ENCODE measurements around the gene PDCD4. TPM values are rescaled to one million over a fixed set of nuclear protein-coding genes. Genes with fewer than 3 reads are reported as not detected.

Gene PDCD4
- total RNA-seq, 1 experiment from 2014 or later: 32.7 TPM

DNA sequence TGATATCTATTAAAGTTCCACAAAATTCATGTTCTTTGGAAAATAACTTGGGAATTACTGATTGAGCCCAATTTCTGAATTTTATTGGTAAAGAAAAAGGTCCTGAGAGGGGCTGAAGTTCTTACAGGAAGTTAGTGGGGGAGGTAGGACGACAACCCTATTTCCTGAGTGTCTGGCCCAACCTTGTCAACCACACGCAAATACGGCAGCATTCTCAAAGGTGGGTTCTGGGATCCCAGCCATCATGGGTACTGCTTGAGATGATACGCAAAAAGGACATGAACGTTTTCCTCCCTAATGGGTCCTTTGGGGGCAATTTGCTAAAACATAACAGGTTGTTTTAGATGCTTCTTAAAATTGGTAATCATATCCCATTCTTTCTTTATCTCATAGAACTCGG lies 2.7 kb upstream of the PDCD4 start (continued):
- TF ChIP-seq, protein P1, sequence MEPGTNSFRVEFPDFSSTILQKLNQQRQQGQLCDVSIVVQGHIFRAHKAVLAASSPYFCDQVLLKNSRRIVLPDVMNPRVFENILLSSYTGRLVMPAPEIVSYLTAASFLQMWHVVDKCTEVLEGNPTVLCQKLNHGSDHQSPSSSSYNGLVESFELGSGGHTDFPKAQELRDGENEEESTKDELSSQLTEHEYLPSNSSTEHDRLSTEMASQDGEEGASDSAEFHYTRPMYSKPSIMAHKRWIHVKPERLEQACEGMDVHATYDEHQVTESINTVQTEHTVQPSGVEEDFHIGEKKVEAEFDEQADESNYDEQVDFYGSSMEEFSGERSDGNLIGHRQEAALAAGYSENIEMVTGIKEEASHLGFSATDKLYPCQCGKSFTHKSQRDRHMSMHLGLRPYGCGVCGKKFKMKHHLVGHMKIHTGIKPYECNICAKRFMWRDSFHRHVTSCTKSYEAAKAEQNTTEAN (CRISPR knock-in tag; IDR thresholded peaks at IDR 0.05): no peak
- TF ChIP-seq, protein P2, sequence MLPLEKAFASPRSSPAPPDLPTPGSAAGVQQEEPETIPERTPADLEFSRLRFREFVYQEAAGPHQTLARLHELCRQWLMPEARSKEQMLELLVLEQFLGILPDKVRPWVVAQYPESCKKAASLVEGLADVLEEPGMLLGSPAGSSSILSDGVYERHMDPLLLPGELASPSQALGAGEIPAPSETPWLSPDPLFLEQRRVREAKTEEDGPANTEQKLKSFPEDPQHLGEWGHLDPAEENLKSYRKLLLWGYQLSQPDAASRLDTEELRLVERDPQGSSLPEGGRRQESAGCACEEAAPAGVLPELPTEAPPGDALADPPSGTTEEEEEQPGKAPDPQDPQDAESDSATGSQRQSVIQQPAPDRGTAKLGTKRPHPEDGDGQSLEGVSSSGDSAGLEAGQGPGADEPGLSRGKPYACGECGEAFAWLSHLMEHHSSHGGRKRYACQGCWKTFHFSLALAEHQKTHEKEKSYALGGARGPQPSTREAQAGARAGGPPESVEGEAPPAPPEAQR (CRISPR knock-in tag; IDR thresholded peaks at IDR 0.05): no peak
- TF ChIP-seq NR3C1 (CRISPR knock-in tag; conservative IDR thresholded peaks at IDR 0.05; ENCODE audit: low read depth): no peak
- TF ChIP-seq ZNF263 (CRISPR knock-in tag; IDR thresholded peaks at IDR 0.05; ENCODE audit: low read depth): no peak
- TF ChIP-seq, protein P3, sequence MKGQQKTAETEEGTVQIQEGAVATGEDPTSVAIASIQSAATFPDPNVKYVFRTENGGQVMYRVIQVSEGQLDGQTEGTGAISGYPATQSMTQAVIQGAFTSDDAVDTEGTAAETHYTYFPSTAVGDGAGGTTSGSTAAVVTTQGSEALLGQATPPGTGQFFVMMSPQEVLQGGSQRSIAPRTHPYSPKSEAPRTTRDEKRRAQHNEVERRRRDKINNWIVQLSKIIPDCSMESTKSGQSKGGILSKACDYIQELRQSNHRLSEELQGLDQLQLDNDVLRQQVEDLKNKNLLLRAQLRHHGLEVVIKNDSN (CRISPR knock-in tag; IDR thresholded peaks at IDR 0.05): no peak
- no peak for TF ChIP-seq NFE2L1 (CRISPR knock-in tag; IDR thresholded peaks at IDR 0.05)
- TF ChIP-seq RORB (CRISPR knock-in tag; IDR thresholded peaks at IDR 0.05): no peak
- TF ChIP-seq ZNF121 (CRISPR knock-in tag; IDR thresholded peaks at IDR 0.05): no peak

DNA sequence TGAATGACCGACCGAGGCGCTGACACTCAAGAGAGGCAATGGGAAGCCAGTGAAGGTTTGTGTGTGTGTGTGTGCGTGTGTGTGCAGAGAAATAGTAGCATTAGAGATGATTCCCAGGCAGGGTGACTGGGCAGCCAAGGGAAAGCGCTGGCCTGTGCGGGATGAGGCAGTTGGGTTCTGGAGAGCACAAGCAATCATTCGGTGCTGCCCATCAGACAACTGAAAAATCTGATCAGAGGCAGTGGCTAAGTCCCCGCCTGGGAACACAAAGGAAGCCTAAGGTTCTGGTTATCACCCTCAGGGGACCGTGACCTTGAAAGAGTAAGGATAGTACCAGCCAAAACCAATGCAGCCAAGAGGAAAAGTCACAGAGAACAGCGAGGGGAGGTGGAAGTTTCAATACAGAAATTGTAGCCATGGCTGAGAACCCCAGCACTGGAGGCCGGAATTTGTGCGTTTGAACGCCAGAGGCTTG lies 868 bp upstream of the PDCD4 start:
- Mint-ChIP-seq H3K27ac (peak overlapping the region; percentile 97), H3K4me1 (peaks cover 30% of the 10 kb centered on the region), H3K4me3 (peak overlapping the region; percentile 82), H3K36me3 (no peaks in the 10 kb centered on the region), H3K9me3 (no peaks in the 10 kb centered on the region), H3K27me3 (ENCODE audit: low read depth) (no peaks in the 10 kb centered on the region)
- ChIA-PET CTCF (interaction anchor here (0.7 to 1.3 kb wide), 6 partner anchors 13 to 124 kb away, joined by 3 to 8 read pairs (median 3); partner anchors contain the start of genes BBIP1 and SHOC2), POLR2A (interaction anchor here (0.6 to 1.3 kb wide), 5 partner anchors 28 to 68 kb away, joined by 3 to 8 read pairs (median 5); partner anchors contain the start of genes BBIP1 and SHOC2)
- TF ChIP-seq RELA (CRISPR knock-in tag; IDR thresholded peaks at IDR 0.05; ENCODE audit: borderline replicate concordance) (no peak), SP1 (CRISPR knock-in tag; conservative IDR thresholded peaks at IDR 0.05) (no peak), NR2C2 (CRISPR knock-in tag; IDR thresholded peaks at IDR 0.05) (no peak), HMGA2 (CRISPR knock-in tag; IDR thresholded peaks at IDR 0.05) (no peak), TEAD1 (CRISPR knock-in tag; IDR thresholded peaks at IDR 0.05) (no peak), TP53 (CRISPR knock-in tag; IDR thresholded peaks at IDR 0.05) (no peak), TCF7 (CRISPR knock-in tag; IDR thresholded peaks at IDR 0.05; ENCODE audit: low read depth) (no peak)
- TF ChIP-seq, protein P4, sequence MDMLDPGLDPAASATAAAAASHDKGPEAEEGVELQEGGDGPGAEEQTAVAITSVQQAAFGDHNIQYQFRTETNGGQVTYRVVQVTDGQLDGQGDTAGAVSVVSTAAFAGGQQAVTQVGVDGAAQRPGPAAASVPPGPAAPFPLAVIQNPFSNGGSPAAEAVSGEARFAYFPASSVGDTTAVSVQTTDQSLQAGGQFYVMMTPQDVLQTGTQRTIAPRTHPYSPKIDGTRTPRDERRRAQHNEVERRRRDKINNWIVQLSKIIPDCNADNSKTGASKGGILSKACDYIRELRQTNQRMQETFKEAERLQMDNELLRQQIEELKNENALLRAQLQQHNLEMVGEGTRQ (CRISPR knock-in tag; IDR thresholded peaks at IDR 0.05): no peak
- DNase-seq (ENCODE audit: low spot score): no peak
- no peak for ATAC-seq

DNA sequence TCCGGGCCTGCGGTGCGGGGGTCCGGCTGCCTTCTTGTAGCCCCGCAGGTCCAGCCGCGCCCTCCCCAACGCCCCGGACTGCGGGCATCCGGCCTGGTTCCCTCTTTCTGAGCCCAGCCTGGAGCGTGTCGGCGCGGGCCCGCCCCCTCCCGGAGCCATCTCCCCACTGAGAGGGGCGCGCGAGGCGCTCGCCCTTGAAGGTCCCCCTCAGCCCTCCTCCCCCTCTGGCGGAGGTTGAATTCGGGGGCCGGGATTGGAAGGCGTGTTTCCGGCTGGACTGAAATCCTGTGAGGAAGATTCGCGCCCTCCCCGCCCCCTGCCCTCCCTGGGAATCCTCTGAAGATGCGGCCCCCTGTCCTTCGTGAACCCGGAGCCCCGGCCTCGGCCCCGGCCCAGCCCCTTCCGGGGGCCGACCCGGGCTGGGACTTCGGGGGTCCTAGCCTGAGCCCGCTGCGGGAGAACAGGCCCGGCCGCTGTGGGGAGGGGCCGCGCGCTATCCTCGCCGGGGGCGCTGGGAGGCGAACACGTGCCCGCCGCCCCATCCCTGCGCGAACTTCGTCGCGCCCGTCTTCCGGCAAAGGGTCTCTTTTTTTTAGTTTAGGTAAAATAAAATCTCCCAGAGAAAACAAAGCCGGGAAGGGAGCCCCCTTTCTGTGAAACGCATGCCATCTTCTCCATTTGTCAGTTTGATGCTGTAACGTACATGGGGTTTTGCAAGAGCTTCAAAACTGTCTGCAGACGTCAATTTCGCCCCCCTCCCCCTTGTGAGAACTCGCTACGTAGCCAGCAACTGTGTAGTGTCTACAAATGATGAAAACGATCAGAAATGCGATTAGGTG lies 636 bp downstream of the PDCD4 start:
- peak; percentile 61 for ATAC-seq
- ChIA-PET POLR2A (interaction anchor here (0.6 to 1.7 kb wide), 10 partner anchors 8 to 567 kb away, joined by 3 to 10 read pairs (median 4); partner anchors contain the start of genes BBIP1 and SHOC2), CTCF (interaction anchor here (0.9 to 1.4 kb wide), 5 partner anchors 22 to 68 kb away, joined by 3 to 8 read pairs (median 4); partner anchors contain the start of genes BBIP1 and SHOC2)
- Mint-ChIP-seq H3K4me3 (peak overlapping the region; percentile 82), H3K27ac (peak overlapping the region; percentile 94), H3K4me1 (peaks cover 29% of the 10 kb centered on the region), H3K27me3 (ENCODE audit: low read depth) (no peaks in the 10 kb centered on the region), H3K36me3 (no peaks in the 10 kb centered on the region), H3K9me3 (no peaks in the 10 kb centered on the region)
- DNase-seq (ENCODE audit: low spot score): peak; percentile 83
- TF ChIP-seq, protein P5, sequence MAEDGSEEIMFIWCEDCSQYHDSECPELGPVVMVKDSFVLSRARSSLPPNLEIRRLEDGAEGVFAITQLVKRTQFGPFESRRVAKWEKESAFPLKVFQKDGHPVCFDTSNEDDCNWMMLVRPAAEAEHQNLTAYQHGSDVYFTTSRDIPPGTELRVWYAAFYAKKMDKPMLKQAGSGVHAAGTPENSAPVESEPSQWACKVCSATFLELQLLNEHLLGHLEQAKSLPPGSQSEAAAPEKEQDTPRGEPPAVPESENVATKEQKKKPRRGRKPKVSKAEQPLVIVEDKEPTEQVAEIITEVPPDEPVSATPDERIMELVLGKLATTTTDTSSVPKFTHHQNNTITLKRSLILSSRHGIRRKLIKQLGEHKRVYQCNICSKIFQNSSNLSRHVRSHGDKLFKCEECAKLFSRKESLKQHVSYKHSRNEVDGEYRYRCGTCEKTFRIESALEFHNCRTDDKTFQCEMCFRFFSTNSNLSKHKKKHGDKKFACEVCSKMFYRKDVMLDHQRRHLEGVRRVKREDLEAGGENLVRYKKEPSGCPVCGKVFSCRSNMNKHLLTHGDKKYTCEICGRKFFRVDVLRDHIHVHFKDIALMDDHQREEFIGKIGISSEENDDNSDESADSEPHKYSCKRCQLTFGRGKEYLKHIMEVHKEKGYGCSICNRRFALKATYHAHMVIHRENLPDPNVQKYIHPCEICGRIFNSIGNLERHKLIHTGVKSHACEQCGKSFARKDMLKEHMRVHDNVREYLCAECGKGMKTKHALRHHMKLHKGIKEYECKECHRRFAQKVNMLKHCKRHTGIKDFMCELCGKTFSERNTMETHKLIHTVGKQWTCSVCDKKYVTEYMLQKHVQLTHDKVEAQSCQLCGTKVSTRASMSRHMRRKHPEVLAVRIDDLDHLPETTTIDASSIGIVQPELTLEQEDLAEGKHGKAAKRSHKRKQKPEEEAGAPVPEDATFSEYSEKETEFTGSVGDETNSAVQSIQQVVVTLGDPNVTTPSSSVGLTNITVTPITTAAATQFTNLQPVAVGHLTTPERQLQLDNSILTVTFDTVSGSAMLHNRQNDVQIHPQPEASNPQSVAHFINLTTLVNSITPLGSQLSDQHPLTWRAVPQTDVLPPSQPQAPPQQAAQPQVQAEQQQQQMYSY (CRISPR knock-in tag; IDR thresholded peaks at IDR 0.05): no peak
- TF ChIP-seq, protein P6, sequence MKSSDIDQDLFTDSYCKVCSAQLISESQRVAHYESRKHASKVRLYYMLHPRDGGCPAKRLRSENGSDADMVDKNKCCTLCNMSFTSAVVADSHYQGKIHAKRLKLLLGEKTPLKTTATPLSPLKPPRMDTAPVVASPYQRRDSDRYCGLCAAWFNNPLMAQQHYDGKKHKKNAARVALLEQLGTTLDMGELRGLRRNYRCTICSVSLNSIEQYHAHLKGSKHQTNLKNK (CRISPR knock-in tag; IDR thresholded peaks at IDR 0.05): no peak
- TF ChIP-seq, protein P3 (CRISPR knock-in tag; IDR thresholded peaks at IDR 0.05): peak; percentile 73
- TF ChIP-seq TEAD1 (CRISPR knock-in tag; IDR thresholded peaks at IDR 0.05): no peak; the same call in 1 of the 2 replicates
- TF ChIP-seq FOXK1 (CRISPR knock-in tag; IDR thresholded peaks at IDR 0.05): 0 out of 2 replicates have a peak, but pooled peaks have one; percentile 12
- TF ChIP-seq, protein P7, sequence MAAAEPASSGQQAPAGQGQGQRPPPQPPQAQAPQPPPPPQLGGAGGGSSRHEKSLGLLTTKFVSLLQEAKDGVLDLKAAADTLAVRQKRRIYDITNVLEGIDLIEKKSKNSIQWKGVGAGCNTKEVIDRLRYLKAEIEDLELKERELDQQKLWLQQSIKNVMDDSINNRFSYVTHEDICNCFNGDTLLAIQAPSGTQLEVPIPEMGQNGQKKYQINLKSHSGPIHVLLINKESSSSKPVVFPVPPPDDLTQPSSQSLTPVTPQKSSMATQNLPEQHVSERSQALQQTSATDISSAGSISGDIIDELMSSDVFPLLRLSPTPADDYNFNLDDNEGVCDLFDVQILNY (CRISPR knock-in tag; IDR thresholded peaks at IDR 0.05): peak; percentile 39; the same call in 1 of the 2 replicates
- TF ChIP-seq MYBL2 (CRISPR knock-in tag; IDR thresholded peaks at IDR 0.05): peak; percentile 36; the same call in 1 of the 2 replicates

All from WTC11 (cell line).